ENCODE measurements around the gene PKP4. TPM values are rescaled to one million over a fixed set of nuclear protein-coding genes. Genes with fewer than 3 reads are reported as not detected.

The PKP4 gene
- total RNA-seq, 1 experiment from 2014 or later: 9.3 TPM

GRCh38 chr2:158716121-158716791 lies 259.5 kb downstream of the PKP4 start:
- peak; percentile 37 for DNase-seq
- Histone ChIP-seq H3K4me3 (no peak overlapping the region), H3K9me3 (peaks cover 6% of the 10 kb centered on the region; the same call in 1 of the 2 replicates), H3K27me3 (no peaks in the 10 kb centered on the region), H3K36me3 (no peaks in the 10 kb centered on the region)

DNA sequence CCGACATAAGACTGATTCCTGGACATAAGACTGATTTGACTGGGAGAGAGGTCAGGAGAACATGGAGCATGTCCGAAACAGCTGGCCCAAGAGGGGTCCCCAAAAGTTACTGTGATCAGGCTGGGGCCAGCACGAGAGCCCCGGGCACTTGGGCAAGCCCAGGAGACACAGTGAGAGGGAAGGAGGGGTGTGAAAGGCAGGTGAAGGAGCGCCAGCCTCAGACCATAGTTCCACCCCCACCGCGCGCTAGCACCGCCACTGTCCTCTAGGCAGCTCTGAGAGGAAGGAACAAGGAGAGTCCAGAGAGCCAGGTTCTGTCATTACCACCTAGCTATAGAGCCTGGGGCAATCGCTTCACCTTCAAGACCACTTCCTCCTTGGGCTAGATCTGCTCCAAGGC lies 260.2 kb downstream of the PKP4 start:
- no peak overlapping the region for H3K4me3 ChIP-seq
- DNase-seq: no peak
- H3K9me3 ChIP-seq: peaks cover 6% of the 10 kb centered on the region; the same call in 1 of the 2 replicates
- H3K27me3 ChIP-seq: no peaks in the 10 kb centered on the region
- H3K36me3 ChIP-seq: no peaks in the 10 kb centered on the region

DNA sequence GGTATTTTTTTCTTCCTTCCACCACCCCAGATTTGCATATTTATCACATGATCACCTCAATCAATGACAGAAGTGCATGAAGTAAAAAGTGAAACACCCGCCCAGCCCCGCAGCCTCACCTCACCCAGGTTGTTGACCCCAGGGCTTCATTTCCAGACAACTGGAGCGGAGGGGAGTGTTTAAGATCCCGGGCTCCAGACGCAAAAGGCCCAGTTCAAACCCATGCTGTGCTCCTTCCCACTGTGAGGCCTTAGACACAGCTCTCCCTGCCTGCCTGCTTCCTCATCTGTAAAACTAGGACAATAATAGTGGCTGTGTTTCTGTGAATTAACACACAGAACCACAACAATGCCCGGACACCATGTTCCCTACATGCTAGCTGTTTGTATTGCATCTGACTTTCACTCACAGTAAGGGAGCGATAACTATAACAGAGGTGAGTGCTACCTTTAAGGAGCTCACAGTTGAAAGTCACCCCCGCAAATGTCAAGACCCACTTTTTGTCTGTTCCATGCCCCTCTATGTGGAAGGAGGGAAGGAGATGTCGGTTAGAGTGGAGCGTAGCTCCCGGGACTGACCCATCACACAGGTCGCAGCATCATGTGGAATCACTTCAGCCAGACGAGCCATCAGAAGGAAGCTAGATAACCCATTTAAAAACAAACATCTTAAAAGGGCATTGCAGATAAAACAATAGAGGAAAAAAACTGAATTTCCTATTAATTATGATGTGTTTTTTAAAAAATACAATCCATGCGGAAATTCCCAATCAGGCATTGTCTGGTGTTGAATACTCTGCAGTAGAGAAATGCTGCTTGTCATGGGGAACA lies 260.8 kb downstream of the PKP4 start:
- Histone ChIP-seq H3K9me3 (peaks cover 6% of the 10 kb centered on the region; the same call in 1 of the 2 replicates), H3K4me3 (no peak overlapping the region), H3K36me3 (no peaks in the 10 kb centered on the region), H3K27me3 (no peaks in the 10 kb centered on the region)
- no peak for DNase-seq

DNA sequence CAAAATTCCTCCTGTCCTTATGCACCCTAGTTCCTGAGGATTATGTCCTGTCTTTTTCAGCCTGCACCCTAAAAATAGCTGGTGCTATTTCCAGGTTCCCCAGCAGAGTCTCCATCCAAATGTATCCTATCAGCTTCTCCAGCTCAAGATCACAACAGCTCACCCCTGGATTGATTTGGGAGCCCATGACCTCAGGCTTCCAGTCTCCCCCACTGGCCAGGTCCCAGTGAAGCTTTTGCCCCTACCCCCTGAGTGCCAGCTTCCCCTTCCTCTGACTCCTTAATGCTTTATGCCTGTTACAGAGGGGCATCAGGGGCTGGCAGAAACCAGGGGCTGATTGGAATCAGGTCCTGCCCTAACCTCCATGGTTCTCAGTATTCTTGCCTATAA lies 261.4 kb downstream of the PKP4 start:
- DNase-seq: no peak
- Histone ChIP-seq H3K36me3 (no peaks in the 10 kb centered on the region), H3K4me3 (no peak overlapping the region), H3K27me3 (no peaks in the 10 kb centered on the region), H3K9me3 (peaks cover 3% of the 10 kb centered on the region; the same call in 1 of the 2 replicates)

GRCh38 chr2:158718851-158719250 lies 262.1 kb downstream of the PKP4 start:
- DNase-seq: no peak
- H3K36me3 ChIP-seq: no peaks in the 10 kb centered on the region
- no peaks in the 10 kb centered on the region for H3K9me3 ChIP-seq
- H3K4me3 ChIP-seq: no peak overlapping the region
- H3K27me3 ChIP-seq: no peaks in the 10 kb centered on the region

DNA sequence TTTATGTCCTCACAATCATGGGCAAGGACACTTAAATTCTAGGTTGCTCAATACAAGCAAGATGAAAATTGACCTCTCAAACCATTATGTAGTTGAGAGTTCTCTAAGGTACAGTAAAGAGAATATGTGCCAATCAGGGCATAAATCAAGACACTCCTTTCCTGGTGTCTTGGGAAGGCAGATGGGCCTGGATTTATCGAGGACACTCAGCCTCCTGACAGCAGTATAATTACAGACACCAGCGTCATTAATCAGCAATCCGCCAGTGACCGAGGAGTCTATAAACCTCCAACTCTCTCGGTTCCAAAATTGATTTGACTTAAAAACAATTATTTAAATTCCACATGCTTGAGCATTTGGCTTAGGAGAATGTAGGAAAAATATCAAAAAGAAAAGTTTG lies 262.7 kb downstream of the PKP4 start:
- no peaks in the 10 kb centered on the region for H3K36me3 ChIP-seq

DNA sequence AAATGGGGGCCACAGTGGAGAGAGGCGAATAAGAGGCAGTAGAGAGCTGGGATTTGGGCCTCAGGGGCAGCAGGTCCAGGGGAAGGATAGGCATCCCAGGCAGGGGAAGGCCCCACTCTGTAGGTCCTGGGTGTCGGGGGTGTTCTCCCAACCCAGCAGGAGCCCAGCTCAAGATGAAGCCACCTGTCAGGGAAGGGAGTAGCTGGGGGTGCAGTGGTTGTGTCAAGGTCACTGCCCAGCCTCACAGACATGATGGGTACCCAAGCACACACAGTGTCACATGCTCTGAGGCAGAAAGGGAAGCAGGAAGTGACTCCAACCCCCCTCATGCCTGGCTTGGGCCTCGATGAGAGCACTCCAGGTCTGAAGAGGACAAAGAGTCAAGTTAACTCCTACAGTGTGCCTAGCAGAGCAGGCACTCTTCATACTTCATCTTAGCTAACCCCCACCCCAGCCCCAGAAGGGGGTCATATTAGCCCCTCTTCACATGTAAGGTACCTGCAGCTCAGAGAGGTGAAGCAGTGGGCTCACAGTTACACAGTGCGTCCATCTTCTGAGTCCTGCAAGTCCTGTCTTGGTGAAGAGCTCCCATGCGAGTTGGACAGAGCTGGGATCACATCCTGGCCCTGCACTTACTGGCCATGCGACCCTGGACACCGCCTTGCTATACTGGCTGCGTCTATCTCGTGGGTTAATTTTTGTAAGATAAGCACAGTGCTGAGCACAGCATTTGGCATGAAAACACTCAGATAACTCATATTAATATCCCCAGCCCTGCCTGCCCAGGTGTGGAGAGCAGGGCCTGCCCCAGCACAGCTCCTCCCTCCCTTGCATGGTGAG lies 265.7 kb downstream of the PKP4 start:
- H3K27me3 ChIP-seq: no peaks in the 10 kb centered on the region
- no peak for DNase-seq
- H3K4me3 ChIP-seq: no peak overlapping the region
- H3K9me3 ChIP-seq: no peaks in the 10 kb centered on the region
- H3K36me3 ChIP-seq: no peaks in the 10 kb centered on the region

More for the DNA sequence above, 262.7 kb downstream of the PKP4 start:
- Histone ChIP-seq H3K9me3 (no peaks in the 10 kb centered on the region), H3K4me3 (no peak overlapping the region), H3K27me3 (no peaks in the 10 kb centered on the region)
- DNase-seq: no peak

DNA sequence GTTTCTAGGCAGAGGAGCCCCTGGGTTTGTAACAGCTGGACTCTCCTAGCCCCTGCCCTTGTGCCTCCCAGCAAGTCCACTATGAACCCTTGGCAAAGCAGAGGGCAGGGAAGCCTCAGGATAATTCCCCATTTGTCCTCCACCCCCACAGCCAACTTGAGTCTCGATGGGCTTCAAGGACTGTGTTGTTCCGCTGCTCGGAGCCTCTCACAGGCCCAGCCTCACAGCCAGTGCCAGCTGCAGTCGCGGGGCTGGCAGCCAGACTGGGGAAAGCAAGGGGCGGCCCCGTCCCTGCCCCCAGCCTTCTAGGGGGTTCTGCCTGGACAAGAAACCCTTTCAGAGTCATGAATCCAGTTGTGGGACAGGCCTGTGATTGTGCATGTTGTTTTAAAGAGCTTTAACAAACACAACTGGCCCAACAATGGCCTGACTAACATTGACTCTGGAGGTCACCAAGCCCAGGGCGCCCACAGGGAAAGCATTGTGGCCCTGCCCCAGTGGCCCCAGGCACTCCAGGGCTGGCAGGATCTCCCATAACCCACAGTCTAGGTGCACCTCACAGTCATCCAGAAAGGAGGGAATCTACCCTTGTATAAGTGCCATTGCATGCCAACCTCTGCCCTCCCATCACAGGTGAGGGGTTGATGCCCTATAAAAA lies 266.6 kb downstream of the PKP4 start:
- Histone ChIP-seq H3K4me3 (no peak overlapping the region), H3K36me3 (no peaks in the 10 kb centered on the region), H3K9me3 (no peaks in the 10 kb centered on the region), H3K27me3 (no peaks in the 10 kb centered on the region)
- no peak for DNase-seq

DNA sequence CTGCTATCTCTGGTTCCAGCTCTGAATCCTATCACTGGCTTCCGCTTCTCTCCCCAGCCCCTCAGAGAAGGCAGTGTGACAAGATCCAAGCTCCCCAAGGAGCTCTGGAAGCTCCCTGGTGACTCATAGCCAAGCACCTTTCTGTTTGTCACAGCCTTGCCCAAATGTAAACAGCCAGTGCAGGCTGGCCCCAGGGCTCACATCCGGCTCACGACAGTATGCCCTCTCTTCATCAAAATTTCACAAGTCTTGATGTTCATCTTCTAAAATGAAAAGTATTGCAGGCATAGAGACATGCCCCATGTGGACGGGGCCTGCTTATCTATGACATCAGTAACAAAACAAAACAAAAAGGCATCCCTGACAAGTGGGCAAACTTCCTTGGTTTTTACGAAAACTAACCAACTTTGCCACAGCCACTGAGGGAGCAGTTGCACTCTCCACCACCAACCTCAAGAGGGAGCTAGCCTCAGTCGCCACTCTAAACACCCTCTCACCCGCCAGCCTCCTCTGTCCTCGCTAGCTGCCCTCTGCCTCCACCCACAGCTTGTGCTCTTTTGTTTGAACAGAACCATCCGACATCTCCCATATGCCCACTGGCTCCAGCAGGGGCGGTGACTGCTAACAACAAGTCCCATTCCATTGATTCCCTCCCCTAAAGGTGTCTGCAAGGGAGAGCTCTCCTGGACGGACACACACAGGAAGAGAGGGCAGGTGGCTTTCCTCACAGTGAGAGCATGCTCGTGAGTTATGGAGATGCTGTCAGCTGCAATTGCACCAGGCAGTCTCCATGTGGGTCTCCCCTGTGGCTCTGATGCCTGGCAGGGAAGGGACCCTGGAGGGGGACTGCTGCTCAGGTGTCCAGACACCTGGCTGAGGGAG lies 267.4 kb downstream of the PKP4 start:
- no peak overlapping the region for H3K4me3 ChIP-seq
- no peaks in the 10 kb centered on the region for H3K36me3 ChIP-seq
- H3K9me3 ChIP-seq: no peaks in the 10 kb centered on the region
- H3K27me3 ChIP-seq: no peaks in the 10 kb centered on the region
- no peak for DNase-seq

GRCh38 chr2:158724803-158725381 lies 268.1 kb downstream of the PKP4 start:
- Histone ChIP-seq H3K9me3 (no peaks in the 10 kb centered on the region), H3K4me3 (no peak overlapping the region), H3K27me3 (no peaks in the 10 kb centered on the region), H3K36me3 (no peaks in the 10 kb centered on the region)
- peak; percentile 26 for DNase-seq

DNA sequence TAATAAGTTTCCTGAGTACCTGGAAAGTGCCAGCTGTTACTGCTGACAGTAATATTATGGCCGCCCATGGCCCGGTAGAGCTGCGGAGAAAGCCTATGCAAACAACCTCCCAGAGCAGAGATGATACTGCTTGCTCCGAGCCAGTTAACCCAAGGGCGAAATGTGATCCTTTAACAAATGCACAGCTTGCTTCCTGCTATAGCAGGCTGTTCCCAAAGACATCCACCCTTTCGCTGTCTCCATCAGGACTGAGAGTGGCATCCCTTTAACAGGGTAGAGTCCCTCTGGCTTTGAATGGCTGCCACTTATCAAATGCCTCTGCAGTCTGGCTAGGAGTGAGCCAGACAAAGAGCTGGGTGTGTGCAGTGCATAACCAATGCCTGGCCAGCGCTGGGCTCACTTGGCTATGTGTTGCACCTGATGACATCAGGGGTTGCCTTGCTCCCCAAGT lies 268.7 kb downstream of the PKP4 start:
- no peaks in the 10 kb centered on the region for H3K9me3 ChIP-seq
- no peak for DNase-seq
- H3K36me3 ChIP-seq: no peaks in the 10 kb centered on the region

GRCh38 chr2:158726911-158727592 lies 270.3 kb downstream of the PKP4 start:
- DNase-seq: no peak
- H3K36me3 ChIP-seq: no peaks in the 10 kb centered on the region
- no peak overlapping the region for H3K4me3 ChIP-seq

More for the DNA sequence above, 268.7 kb downstream of the PKP4 start:
- Histone ChIP-seq H3K27me3 (no peaks in the 10 kb centered on the region), H3K4me3 (no peak overlapping the region)

GRCh38 chr2:158728422-158728821 lies 271.7 kb downstream of the PKP4 start:
- Histone ChIP-seq H3K4me3 (no peak overlapping the region), H3K36me3 (no peaks in the 10 kb centered on the region), H3K9me3 (no peaks in the 10 kb centered on the region), H3K27me3 (no peaks in the 10 kb centered on the region)
- no peak for DNase-seq

More at GRCh38 chr2:158726911-158727592, 270.3 kb downstream of the PKP4 start:
- H3K27me3 ChIP-seq: no peaks in the 10 kb centered on the region
- H3K9me3 ChIP-seq: no peaks in the 10 kb centered on the region

DNA sequence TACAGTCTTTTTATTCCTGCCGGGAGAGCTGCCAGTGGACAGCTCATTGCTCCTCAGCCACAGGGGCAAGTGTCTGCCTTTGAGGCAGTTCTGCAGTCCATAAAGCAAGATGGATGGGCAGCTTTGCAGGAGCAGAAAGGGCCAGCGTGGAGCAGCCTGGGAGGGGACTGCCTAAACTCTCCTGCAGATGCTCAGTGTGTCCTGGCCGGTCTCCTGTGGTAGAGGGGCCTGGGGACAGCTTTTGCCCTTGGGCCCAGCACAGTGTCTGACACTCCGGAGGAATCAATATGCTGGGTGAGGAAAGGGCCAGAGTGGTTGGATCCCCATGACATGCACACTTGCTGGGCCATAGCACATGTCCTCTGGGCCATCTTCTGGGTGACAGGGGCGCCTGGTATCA lies 272.7 kb downstream of the PKP4 start:
- H3K9me3 ChIP-seq: no peaks in the 10 kb centered on the region
- H3K36me3 ChIP-seq: no peaks in the 10 kb centered on the region
- H3K4me3 ChIP-seq: no peak overlapping the region
- no peak for DNase-seq
- H3K27me3 ChIP-seq: no peaks in the 10 kb centered on the region

Measured in MG63 (cell line).